Activated T-helper 17 cell treated with anti-CD3 and anti-CD28 coated beads, Interleukin-2, amount 50 U/mL, for 72 hours (primary cell): Measurements from ENCODE around the gene RPLP2. TPM values are rescaled to one million over a fixed set of nuclear protein-coding genes. Genes with fewer than 3 reads are reported as not detected.

Source experiments
- ATAC-seq: fragments of 150-1000 bp; cut with Tn5 transposase; replicated peaks from 2 replicates; pipeline ENCODE4 v1.10.0; 2021; ENCODE audit warnings: mild to moderate bottlenecking, moderate library complexity
- H3K27ac Mint-ChIP-seq: one replicate; pipeline ENCODE4 v1.8.0; 2022; ENCODE audit warnings: mixed read lengths
- H3K27me3 Mint-ChIP-seq: one replicate; pipeline ENCODE4 v1.8.0; 2022; ENCODE audit warnings: mixed read lengths
- H3K36me3 Mint-ChIP-seq: one replicate; pipeline ENCODE4 v1.8.0; 2022; ENCODE audit warnings: low read depth, mild to moderate bottlenecking, mixed read lengths
- H3K4me1 Mint-ChIP-seq: one replicate; pipeline ENCODE4 v1.8.0; 2022; ENCODE audit warnings: mixed read lengths
- H3K4me3 Mint-ChIP-seq: one replicate; pipeline ENCODE4 v1.8.0; 2022; ENCODE audit warnings: mild to moderate bottlenecking, mixed read lengths
- H3K9me3 Mint-ChIP-seq: one replicate; pipeline ENCODE4 v1.8.0; 2022; ENCODE audit warnings: mixed read lengths
- total RNA-seq, 2 donors: library from RNA; stranded (reverse); gene quantifications; one replicate each; pipeline ENCODE4 v1.2.3, GENCODE V29; 2022

The RPLP2 gene
- total RNA-seq, 2 donors from 2014 or later: 2,744 to 3,086 TPM

DNA sequence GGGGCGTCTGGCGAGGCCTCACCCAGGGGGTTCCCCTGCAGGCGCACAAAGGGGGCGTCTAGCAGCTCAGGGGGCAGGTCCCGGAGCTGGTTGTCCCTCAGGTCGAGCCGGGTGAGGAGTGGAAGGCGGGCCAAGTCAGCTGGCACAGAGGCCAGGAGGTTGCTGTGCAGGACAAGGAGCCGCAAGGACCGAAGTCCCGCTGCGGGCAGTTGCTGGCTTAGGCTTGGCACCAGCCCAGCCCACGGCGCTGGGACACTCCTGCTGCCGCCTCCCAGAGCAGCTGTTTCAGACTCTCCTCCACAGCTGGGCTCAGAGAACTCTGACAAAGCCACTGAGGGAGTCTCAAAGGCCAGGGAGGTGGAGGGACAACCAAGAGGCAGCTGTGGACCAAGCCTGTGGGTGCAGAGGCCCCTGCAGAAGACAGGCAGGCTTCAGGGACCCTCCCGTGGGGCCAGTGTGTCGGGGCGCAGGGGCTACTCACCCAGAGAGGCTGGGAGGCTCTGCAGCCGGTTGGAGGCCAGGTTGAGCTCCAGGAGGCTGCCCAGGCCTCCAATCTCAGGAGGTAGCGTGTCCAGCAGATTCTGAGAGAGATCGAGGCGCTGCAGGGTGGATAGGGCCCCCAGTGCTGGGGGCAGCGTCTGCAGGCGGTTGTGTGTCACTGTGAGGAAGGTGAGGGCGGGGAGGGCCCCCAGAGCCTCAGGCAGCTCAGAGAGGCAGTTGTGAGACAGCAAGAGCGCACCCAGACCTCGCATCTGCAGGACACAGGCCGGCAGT lies 6.9 kb upstream of the RPLP2 start:
- Mint-ChIP-seq H3K4me3 (no peak overlapping the region), H3K27ac (no peak overlapping the region), H3K9me3 (no peaks in the 10 kb centered on the region)

DNA sequence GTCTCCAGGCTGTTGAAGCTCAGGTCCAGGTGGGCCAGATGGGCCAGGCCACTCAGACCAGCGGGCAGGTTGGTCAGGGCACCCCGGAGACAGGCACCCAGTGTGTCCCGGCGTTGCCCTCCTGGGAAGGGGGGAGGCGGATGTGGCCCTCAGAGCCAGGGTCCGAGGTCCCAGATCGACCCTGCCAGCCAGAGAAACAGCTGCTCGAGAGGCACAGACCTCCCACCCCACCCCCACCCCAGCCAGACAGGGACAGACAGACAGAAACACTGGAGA lies 6.4 kb upstream of the RPLP2 start:
- no peaks in the 10 kb centered on the region for H3K9me3 Mint-ChIP-seq
- no peak for ATAC-seq
- H3K27ac Mint-ChIP-seq: no peak overlapping the region
- no peaks in the 10 kb centered on the region for H3K27me3 Mint-ChIP-seq
- H3K4me1 Mint-ChIP-seq: no peaks in the 10 kb centered on the region
- H3K36me3 Mint-ChIP-seq: no peaks in the 10 kb centered on the region
- peak overlapping the region; percentile 76 for H3K4me3 Mint-ChIP-seq

More for the DNA sequence above, 6.9 kb upstream of the RPLP2 start:
- no peak for ATAC-seq
- Mint-ChIP-seq H3K27me3 (no peaks in the 10 kb centered on the region), H3K36me3 (no peaks in the 10 kb centered on the region), H3K4me1 (no peaks in the 10 kb centered on the region)

DNA sequence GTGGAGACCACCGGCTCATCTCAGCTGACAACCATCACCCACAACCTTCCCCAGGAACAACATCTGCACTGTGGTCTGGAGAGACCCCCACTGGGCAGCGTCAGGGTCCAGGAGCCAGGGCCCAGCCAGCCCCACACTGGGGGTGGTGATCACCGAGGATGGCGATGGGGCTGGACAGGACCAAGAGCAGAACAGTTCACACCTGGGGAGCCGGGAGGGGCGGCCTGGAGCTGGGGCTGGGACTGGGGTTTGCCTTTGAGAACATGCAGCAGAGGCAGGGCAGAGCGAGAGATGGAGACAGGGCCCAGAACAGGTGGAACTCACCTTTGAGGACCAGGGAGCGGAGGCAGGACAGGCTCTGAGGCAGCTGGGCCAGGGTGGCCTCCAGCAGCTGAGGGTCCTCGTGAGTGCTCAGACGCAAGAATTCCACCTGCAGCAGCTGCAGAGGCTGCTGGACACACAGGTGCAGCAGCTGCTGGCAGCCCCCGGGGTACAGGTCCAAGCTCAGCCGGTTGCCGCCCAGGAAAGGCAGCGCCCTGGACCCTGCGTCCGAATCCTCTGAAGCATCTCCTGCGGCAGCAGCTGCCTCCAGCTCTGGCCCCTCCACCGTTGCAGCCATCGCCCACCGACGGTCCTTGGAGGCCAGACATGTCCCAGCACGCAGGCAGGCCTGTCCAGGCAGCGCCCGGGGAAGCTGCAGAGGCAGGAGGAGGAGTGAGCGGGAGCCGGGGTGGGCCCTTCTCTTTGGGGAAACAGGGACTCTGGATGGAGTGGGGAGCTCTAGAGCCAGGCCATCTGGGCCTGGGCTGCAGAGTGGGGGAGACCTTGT lies 5.8 kb upstream of the RPLP2 start:
- H3K9me3 Mint-ChIP-seq: no peaks in the 10 kb centered on the region
- H3K36me3 Mint-ChIP-seq: peaks cover 2% of the 10 kb centered on the region
- H3K27ac Mint-ChIP-seq: no peak overlapping the region
- H3K27me3 Mint-ChIP-seq: no peaks in the 10 kb centered on the region
- H3K4me3 Mint-ChIP-seq: peak overlapping the region; percentile 76
- ATAC-seq: no peak
- H3K4me1 Mint-ChIP-seq: no peaks in the 10 kb centered on the region

DNA sequence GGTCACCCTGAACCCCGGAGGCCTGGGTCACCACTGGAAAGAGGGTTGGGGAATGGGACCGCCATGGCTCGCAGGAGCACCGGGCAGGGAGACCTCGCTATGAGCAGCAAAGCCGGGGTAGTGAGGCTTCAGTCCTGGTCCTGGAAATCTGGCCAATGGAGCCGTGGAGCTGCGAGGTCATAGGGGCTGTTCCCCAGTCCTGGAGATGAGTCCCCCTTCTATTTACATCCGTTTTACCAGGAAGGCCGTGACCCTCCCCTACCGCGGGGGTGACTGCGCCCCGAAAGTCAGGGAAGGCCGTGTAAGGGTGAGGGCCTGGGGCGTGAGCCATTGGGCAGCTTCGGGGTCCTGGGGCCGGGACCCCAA lies 5.2 kb upstream of the RPLP2 start:
- no peaks in the 10 kb centered on the region for H3K9me3 Mint-ChIP-seq

DNA sequence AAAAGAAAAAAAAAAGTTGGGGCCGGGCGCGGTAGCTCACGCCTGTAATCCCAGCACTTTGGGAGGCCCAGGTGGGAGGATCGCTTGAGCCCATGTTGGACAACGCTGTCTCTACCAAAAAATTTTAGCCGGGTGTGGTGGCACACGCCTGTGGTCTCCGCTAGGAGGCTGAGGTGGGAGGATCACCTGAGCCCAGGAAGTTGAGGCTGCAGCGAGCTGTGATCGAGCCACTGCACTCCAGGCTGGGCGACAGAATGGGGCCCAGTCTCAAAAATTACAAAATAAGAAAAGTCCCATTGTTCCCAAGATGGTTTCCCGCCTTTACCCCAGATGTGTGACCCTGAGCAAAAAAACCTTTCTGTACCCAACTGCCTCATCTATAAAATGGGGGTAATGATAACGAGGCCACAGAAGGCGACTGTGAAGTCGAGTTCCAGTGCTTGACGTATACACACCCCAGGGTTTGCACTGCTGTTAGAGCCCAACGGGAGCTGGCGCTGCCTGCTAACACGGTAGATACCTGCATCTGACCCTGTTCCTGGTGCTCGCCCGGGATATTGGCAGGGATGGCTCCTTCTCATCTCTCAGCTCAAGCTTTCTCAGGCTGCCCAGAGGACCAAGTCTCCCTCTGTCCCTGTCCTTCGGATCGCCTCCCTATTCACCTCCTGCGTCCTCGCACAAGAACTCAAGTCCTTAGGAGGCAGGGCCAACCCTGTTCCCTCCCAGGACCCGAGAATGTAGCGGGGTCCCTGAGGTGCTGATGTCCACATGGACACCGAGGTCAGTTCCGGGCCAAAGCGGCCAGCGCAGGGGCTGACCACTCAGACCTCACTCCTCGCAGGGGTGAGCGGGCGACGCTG lies 1.1 kb upstream of the RPLP2 start:
- Mint-ChIP-seq H3K4me3 (peak overlapping the region; percentile 93), H3K36me3 (peaks cover 45% of the 10 kb centered on the region), H3K9me3 (no peaks in the 10 kb centered on the region), H3K27ac (peak overlapping the region; percentile 93), H3K27me3 (no peaks in the 10 kb centered on the region), H3K4me1 (peaks cover 6% of the 10 kb centered on the region)
- no peak for ATAC-seq

More for the DNA sequence above, 5.2 kb upstream of the RPLP2 start:
- ATAC-seq: no peak
- Mint-ChIP-seq H3K27me3 (no peaks in the 10 kb centered on the region), H3K4me1 (no peaks in the 10 kb centered on the region), H3K27ac (no peak overlapping the region), H3K4me3 (peak overlapping the region; percentile 76), H3K36me3 (peaks cover 8% of the 10 kb centered on the region)

DNA sequence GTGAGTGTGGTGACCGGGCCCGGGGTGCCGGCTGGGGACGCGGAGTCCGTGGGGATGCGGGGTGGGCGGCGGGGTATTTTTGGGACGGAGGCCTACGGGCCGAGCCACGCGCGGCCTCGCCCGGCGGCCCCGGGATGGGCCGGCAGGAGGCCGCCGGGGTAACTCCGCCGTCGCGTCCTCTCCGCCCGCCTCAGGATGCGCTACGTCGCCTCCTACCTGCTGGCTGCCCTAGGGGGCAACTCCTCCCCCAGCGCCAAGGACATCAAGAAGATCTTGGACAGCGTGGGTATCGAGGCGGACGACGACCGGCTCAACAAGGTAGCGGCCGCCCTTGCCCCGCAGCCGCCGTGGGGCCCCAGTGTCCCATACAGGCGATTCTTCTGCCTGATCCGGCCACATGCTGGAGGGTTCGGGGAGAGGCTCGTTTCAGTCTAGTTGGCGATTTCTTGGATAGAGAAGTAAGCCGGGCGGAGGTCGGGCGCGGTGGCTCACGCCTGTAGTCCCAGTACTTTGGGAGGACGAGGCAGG lies 337 bp downstream of the RPLP2 start:
- ATAC-seq: peak; percentile 1
- H3K9me3 Mint-ChIP-seq: no peaks in the 10 kb centered on the region
- no peaks in the 10 kb centered on the region for H3K27me3 Mint-ChIP-seq
- peaks cover 6% of the 10 kb centered on the region for H3K4me1 Mint-ChIP-seq
- peak overlapping the region; percentile 93 for H3K27ac Mint-ChIP-seq
- H3K4me3 Mint-ChIP-seq: peak overlapping the region; percentile 93
- peaks cover 59% of the 10 kb centered on the region for H3K36me3 Mint-ChIP-seq

DNA sequence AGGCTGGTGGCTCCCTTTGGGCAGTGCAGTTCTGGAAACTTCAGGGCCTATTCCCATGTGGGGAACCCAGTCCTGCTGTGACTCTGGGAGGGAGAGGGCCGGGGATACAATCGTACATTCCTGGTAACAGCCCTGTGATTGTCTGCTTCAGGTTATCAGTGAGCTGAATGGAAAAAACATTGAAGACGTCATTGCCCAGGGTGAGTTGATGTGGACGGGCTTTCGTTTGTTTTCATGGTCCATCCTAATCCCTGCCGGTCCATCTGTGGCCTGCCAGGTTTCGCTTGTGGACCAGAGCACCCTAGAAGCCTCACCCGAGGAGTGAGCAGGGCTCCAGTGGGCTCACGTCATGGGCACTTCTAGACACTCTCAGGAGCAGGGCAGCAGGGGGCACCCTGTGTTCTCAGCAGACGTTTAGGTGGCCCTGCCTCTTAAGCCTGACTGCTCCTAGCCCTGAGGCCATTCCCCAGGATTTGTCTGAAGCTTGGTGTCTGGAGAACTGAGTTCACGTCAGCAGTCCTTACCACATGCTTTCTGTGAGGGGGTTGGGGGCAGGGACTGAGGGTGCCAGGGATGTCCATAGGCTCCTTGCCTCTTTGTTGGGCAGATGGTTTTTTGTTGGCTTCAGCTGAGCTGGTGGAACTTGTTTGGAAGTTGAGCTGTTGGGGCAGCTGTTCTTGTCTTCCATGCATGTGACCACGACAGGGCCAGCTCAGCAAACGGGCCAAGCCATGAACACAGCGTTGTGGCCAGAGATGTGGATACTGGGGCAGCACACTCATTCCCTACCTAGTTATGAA lies 1.9 kb downstream of the RPLP2 start:
- Mint-ChIP-seq H3K27ac (peak overlapping the region; percentile 93), H3K9me3 (no peaks in the 10 kb centered on the region), H3K4me1 (peaks cover 6% of the 10 kb centered on the region), H3K36me3 (peaks cover 59% of the 10 kb centered on the region), H3K27me3 (no peaks in the 10 kb centered on the region), H3K4me3 (peak overlapping the region; percentile 93)
- no peak for ATAC-seq

DNA sequence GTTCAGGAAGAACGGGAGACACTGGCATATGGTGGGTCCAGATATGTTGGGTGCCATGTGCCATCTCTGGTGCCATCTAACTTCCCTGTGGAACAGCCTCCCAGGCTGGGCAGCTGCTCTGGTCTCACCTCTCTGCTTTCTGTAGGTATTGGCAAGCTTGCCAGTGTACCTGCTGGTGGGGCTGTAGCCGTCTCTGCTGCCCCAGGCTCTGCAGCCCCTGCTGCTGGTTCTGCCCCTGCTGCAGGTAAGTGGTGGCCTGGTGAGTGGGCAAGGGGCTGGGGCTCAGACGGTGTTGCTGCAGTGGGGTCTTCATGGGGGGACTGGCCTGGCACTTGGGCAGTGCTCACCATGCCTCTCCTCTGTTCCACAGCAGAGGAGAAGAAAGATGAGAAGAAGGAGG lies 2.6 kb downstream of the RPLP2 start:
- Mint-ChIP-seq H3K36me3 (peaks cover 59% of the 10 kb centered on the region), H3K9me3 (no peaks in the 10 kb centered on the region), H3K27ac (no peak overlapping the region), H3K4me3 (peak overlapping the region; percentile 93), H3K27me3 (no peaks in the 10 kb centered on the region), H3K4me1 (peaks cover 6% of the 10 kb centered on the region)
- no peak for ATAC-seq

DNA sequence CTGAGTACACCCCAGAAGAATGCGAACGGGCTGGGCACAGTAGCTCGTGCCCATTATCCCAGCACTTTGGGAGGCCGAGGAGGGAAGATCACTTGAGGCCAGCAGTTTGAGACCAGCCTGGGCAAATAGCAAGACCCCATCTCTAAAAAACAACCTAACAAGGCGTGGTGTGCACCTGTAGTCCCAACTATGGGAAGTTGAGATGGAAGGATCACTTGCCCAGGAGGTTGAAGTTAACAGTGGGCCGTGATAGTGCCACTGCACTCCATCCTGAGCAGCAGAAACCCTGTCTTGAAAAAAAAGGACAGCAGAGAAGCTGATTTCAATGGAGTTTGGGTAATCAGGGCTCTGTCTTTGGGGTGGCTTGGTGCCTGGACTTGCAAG lies 3.3 kb downstream of the RPLP2 start:
- Mint-ChIP-seq H3K27ac (no peak overlapping the region), H3K36me3 (peaks cover 59% of the 10 kb centered on the region), H3K27me3 (no peaks in the 10 kb centered on the region), H3K9me3 (no peaks in the 10 kb centered on the region), H3K4me1 (peaks cover 6% of the 10 kb centered on the region), H3K4me3 (no peak overlapping the region)
- ATAC-seq: no peak

DNA sequence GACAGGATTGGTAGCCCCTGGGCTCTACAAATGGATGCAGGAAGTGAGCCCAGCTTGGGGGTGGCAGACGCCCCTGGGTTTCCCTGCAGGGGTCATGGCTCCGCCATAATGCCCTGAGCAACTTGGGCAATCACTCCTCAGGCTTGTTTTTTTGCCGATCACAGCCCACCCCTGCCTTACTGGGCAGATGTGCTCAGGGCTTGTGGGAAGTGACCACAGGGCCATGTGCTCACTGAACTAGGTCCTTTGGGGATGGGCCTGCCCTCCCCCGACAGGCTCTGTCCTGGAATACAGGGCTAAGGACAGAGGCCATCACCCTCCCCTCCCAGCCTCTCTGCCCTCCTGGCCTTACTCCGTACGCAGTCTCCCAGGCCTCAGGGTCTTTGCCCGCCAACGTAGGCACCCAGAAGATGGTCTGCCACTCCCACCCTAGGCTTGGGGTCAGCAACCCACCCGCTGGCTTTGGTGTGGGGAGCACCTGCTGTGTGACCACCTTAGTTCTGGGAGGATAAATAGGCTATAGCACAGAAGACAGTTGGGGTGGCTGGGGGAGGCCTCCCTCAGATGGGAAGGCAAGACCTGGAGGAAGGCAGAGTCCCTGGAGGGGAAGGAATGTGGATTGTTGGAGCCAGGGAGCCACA lies 3.8 kb downstream of the RPLP2 start:
- ATAC-seq: no peak
- Mint-ChIP-seq H3K27ac (no peak overlapping the region), H3K27me3 (no peaks in the 10 kb centered on the region), H3K9me3 (no peaks in the 10 kb centered on the region), H3K36me3 (peaks cover 59% of the 10 kb centered on the region), H3K4me1 (peaks cover 6% of the 10 kb centered on the region), H3K4me3 (no peak overlapping the region)

DNA sequence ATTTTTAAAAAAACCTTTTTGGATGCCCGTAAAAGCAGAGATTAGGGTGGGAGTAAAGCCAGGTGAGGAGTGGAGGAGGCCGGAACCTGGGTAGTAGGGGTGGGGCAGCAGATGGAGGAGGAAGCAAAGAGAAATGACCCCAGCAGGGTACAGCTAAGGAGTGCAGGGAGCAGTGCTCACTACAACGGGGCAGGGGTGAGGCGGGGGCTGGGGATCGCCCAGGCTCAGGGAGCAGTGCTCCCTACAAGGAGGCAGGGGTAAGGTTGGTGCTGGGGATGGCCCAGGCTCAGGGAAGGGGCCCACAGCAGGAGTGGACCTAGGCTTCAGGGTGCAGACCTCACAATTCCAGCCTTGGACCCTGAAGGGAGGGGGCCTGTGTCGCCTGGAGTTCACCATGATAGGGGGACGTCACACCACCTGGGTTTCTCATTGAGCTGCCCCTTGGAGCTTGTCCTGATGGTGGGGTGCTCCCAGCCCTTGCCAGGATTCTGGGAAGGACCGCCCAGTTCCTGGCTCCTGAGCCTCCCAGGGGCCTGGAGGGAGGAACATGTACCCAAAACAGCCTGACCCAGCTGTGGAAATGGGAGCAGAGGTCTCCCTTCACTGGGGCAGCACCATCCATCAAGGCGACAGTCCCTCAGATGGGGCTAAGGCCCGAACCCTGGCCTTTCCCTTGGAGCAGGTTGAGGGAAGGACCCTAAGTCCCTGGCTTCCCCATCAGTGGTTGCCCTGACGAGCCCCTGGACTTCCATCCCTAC lies 6.1 kb downstream of the RPLP2 start:
- no peaks in the 10 kb centered on the region for H3K9me3 Mint-ChIP-seq
- no peak overlapping the region for H3K27ac Mint-ChIP-seq
- H3K4me3 Mint-ChIP-seq: no peak overlapping the region
- no peaks in the 10 kb centered on the region for H3K27me3 Mint-ChIP-seq
- H3K4me1 Mint-ChIP-seq: peaks cover 6% of the 10 kb centered on the region
- no peak for ATAC-seq
- peaks cover 39% of the 10 kb centered on the region for H3K36me3 Mint-ChIP-seq

DNA sequence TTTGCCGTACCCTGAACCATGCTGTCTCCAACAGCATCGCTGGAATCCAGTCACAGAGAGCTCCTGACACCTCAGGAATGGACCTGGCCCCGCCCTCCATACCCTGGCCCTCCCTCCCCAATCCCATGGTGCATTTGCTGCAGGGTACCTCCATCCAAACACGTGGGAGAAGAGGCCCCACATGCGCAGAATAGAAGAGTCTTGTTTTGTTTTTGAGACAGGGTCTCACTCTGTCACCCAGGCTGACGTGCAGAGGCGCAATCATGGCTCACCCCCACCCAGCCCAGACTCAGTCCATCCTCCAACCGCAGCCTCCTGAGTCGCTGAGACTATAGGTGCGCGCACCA lies 6.6 kb downstream of the RPLP2 start:
- Mint-ChIP-seq H3K27me3 (no peaks in the 10 kb centered on the region), H3K4me3 (no peak overlapping the region), H3K36me3 (peaks cover 33% of the 10 kb centered on the region), H3K27ac (no peak overlapping the region), H3K4me1 (peaks cover under 1% of the 10 kb centered on the region), H3K9me3 (no peaks in the 10 kb centered on the region)
- ATAC-seq: no peak
